Measurements from ENCODE around the gene AAK1.

The AAK1 gene

DNA sequence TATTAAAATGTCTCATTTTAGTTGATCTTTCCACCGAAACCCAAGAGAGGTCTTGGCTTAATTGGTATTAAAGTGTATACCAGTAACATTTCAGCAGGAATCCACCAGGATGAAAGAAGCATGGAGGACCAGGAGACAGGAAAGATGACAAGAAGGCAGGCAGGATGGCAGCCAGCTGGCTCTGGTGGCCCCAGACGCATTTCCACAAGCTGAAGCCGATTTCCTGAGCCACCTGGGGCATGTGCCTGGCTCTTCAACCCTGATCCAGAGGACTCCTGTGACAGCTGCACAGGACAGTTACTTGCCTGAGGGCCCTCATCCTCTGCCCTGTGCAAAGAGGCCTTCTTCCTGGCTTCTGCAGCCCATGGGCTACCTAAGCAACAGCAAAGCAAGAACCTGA is 149.4 kb downstream of the AAK1 start:
- TF ChIP-seq EP300 (IDR thresholded peaks at IDR 0.05; ENCODE audit: borderline replicate concordance) (no peak), FOXM1 (IDR thresholded peaks at IDR 0.05; ENCODE audit: borderline replicate concordance, low read depth) (no peak), CEBPB (IDR thresholded peaks at IDR 0.05) (no peak), TEAD4 (IDR thresholded peaks at IDR 0.05) (no peak), YY1 (IDR thresholded peaks at IDR 0.05; ENCODE audit: low read depth) (no peak), TCF12 (IDR thresholded peaks at IDR 0.05; ENCODE audit: low read depth) (no peak), EGR1 (IDR thresholded peaks at IDR 0.05) (no peak), NFIC (IDR thresholded peaks at IDR 0.05) (no peak), ZBTB7A (IDR thresholded peaks at IDR 0.05; ENCODE audit: low read depth) (no peak), CREB1 (IDR thresholded peaks at IDR 0.05; ENCODE audit: low read depth) (no peak), RAD21 (IDR thresholded peaks at IDR 0.05; ENCODE audit: low read depth) (no peak)
- TF ChIP-seq, protein P1, sequence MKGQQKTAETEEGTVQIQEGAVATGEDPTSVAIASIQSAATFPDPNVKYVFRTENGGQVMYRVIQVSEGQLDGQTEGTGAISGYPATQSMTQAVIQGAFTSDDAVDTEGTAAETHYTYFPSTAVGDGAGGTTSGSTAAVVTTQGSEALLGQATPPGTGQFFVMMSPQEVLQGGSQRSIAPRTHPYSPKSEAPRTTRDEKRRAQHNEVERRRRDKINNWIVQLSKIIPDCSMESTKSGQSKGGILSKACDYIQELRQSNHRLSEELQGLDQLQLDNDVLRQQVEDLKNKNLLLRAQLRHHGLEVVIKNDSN (IDR thresholded peaks at IDR 0.05) = no peak
- TF ChIP-seq, protein P2, sequence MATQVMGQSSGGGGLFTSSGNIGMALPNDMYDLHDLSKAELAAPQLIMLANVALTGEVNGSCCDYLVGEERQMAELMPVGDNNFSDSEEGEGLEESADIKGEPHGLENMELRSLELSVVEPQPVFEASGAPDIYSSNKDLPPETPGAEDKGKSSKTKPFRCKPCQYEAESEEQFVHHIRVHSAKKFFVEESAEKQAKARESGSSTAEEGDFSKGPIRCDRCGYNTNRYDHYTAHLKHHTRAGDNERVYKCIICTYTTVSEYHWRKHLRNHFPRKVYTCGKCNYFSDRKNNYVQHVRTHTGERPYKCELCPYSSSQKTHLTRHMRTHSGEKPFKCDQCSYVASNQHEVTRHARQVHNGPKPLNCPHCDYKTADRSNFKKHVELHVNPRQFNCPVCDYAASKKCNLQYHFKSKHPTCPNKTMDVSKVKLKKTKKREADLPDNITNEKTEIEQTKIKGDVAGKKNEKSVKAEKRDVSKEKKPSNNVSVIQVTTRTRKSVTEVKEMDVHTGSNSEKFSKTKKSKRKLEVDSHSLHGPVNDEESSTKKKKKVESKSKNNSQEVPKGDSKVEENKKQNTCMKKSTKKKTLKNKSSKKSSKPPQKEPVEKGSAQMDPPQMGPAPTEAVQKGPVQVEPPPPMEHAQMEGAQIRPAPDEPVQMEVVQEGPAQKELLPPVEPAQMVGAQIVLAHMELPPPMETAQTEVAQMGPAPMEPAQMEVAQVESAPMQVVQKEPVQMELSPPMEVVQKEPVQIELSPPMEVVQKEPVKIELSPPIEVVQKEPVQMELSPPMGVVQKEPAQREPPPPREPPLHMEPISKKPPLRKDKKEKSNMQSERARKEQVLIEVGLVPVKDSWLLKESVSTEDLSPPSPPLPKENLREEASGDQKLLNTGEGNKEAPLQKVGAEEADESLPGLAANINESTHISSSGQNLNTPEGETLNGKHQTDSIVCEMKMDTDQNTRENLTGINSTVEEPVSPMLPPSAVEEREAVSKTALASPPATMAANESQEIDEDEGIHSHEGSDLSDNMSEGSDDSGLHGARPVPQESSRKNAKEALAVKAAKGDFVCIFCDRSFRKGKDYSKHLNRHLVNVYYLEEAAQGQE (IDR thresholded peaks at IDR 0.05; ENCODE audit: low read depth) = no peak
- TF ChIP-seq, protein P3, sequence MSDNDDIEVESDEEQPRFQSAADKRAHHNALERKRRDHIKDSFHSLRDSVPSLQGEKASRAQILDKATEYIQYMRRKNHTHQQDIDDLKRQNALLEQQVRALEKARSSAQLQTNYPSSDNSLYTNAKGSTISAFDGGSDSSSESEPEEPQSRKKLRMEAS (IDR thresholded peaks at IDR 0.05) = no peak

DNA sequence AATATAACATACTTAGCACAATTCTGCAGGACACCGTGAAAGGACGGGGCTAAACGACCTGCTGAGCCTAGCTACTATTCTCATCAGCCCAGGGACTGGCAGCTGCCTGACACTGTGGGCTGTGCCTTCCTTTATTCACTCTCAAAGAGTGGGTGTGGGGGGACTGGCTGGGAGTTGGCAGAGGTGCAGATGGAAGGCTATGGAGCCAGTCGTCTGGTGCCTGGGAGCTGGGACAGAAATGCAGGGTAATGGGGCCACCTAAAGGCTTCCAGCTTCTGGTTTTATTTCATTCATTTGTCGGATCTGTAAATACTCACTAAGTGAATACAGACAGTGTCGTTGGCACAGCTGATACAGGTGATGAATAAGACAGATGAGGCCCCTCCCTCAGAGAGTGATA is 150.3 kb downstream of the AAK1 start:
- no peak for TF ChIP-seq TEAD4 (IDR thresholded peaks at IDR 0.05)
- TF ChIP-seq CEBPB (IDR thresholded peaks at IDR 0.05) = no peak
- no peak for TF ChIP-seq TCF12 (IDR thresholded peaks at IDR 0.05; ENCODE audit: low read depth)
- TF ChIP-seq EGR1 (IDR thresholded peaks at IDR 0.05) = no peak
- no peak for TF ChIP-seq RAD21 (IDR thresholded peaks at IDR 0.05; ENCODE audit: low read depth)
- no peak for TF ChIP-seq TAF1 (IDR thresholded peaks at IDR 0.05; ENCODE audit: low read depth)
- TF ChIP-seq ZBTB7A (IDR thresholded peaks at IDR 0.05; ENCODE audit: low read depth) = no peak
- TF ChIP-seq CREB1 (IDR thresholded peaks at IDR 0.05; ENCODE audit: low read depth) = no peak
- TF ChIP-seq YY1 (IDR thresholded peaks at IDR 0.05; ENCODE audit: low read depth) = no peak
- no peak for TF ChIP-seq EP300 (IDR thresholded peaks at IDR 0.05; ENCODE audit: borderline replicate concordance)
- TF ChIP-seq FOXM1 (IDR thresholded peaks at IDR 0.05; ENCODE audit: borderline replicate concordance, low read depth) = no peak
- TF ChIP-seq, protein P1 (IDR thresholded peaks at IDR 0.05) = no peak
- TF ChIP-seq NFIC (IDR thresholded peaks at IDR 0.05) = no peak
- TF ChIP-seq, protein P3 (IDR thresholded peaks at IDR 0.05) = no peak
- TF ChIP-seq, protein P2 (IDR thresholded peaks at IDR 0.05; ENCODE audit: low read depth) = no peak

DNA sequence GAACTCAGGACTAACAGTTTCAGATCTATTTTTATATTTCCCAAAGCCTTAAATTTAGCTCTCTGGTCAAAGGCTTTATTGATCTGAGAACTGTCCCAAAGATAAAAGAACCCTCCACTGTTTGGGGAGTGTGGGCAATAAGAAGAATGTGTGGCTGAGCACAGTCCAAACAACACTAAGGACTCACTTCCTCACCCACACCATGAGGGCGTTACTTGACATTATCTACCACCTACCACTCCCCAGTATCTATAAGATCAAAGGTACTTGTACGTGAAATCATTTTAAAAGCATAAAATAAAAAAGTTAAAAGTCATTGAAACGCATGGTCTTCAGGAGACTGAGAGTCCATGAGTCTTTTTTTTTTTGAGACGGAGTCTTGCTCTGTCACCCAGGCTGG is 151.7 kb downstream of the AAK1 start:
- TF ChIP-seq TAF1 (IDR thresholded peaks at IDR 0.05; ENCODE audit: low read depth) = no peak
- TF ChIP-seq, protein P3 (IDR thresholded peaks at IDR 0.05) = no peak
- TF ChIP-seq CREB1 (IDR thresholded peaks at IDR 0.05; ENCODE audit: low read depth) = no peak
- TF ChIP-seq TCF12 (IDR thresholded peaks at IDR 0.05; ENCODE audit: low read depth) = no peak
- TF ChIP-seq TEAD4 (IDR thresholded peaks at IDR 0.05) = no peak
- TF ChIP-seq NFIC (IDR thresholded peaks at IDR 0.05) = no peak
- no peak for TF ChIP-seq YY1 (IDR thresholded peaks at IDR 0.05; ENCODE audit: low read depth)
- TF ChIP-seq EP300 (IDR thresholded peaks at IDR 0.05; ENCODE audit: borderline replicate concordance) = no peak
- TF ChIP-seq ZBTB7A (IDR thresholded peaks at IDR 0.05; ENCODE audit: low read depth) = no peak
- TF ChIP-seq RAD21 (IDR thresholded peaks at IDR 0.05; ENCODE audit: low read depth) = no peak
- TF ChIP-seq, protein P1 (IDR thresholded peaks at IDR 0.05) = no peak
- no peak for TF ChIP-seq CEBPB (IDR thresholded peaks at IDR 0.05)
- no peak for TF ChIP-seq FOXM1 (IDR thresholded peaks at IDR 0.05; ENCODE audit: borderline replicate concordance, low read depth)
- no peak for TF ChIP-seq EGR1 (IDR thresholded peaks at IDR 0.05)
- TF ChIP-seq, protein P2 (IDR thresholded peaks at IDR 0.05; ENCODE audit: low read depth) = no peak

Data from Ishikawa (cell line).